H1 (cell line): ENCODE data around the gene NCAPD3. TPM values are rescaled to one million over a fixed set of nuclear protein-coding genes. Genes with fewer than 3 reads are reported as not detected.

Experiments used
- YY1 ChIP-seq: IDR thresholded peaks from 2 replicates; pipeline ENCODE4 v1.6.1; 2011; ENCODE audit warnings: low read depth, mild to moderate bottlenecking, low read length
- polyA plus RNA-seq, 7 experiments: library from polyadenylated mRNA; depleted of rRNA in 3 of 7; stranded (reverse) in 5 of 7; unstranded in 2 of 7; fragments of >200 nt in 5 of 7; fragments of 200-250 nt in 2 of 7; gene quantifications; 1 replicate in 5 of 7; 2 replicates in 1 of 7; 4 replicates in 1 of 7; pipeline versions ENCODE4 v1.2.1 to v1.2.3, GENCODE V29; 2011 to 2013; ENCODE audit warnings: missing spikeins in 2 of 7, mixed read lengths in 2 of 7
- total RNA-seq: library from RNA; stranded (reverse); fragmentation: NEBNext Ultra II Directional; extraction: Animal tissue kit (Norgen Biotek cat#: 25700); gene quantifications from 2 replicates; pipeline ENCODE4 v1.2.1, GENCODE V29; 2021

The NCAPD3 gene
- total and polyA plus RNA-seq, 2 of the 8 experiments (the other 6 are each of a cell fraction or from before 2014, with no cell fraction given), result 26.5 to 55.2 TPM

- no peak for TF ChIP-seq YY1
- TF ChIP-seq, all 59 proteins: peak for 0
Observed at GRCh38 chr11:134231958-134232659, 8.3 kb upstream of the NCAPD3 start (continued).
